ENCODE results near the gene STXBP1. TPM values are rescaled to one million over a fixed set of nuclear protein-coding genes. Genes with fewer than 3 reads are reported as not detected.

The STXBP1 gene
- total RNA-seq, 1 donor from 2014 or later = 26.5 TPM

GRCh38 chr9:127692071-127692470 lies 80.0 kb downstream of the STXBP1 start:
- Mint-ChIP-seq H3K4me1 (no peaks in the 10 kb centered on the region), H3K36me3 (ENCODE audit: low read depth) (no peaks in the 10 kb centered on the region), H3K4me3 (no peak overlapping the region), H3K9me3 (no peaks in the 10 kb centered on the region), H3K27me3 (no peaks in the 10 kb centered on the region), H3K27ac (no peak overlapping the region)
- DNase-seq = no peak
- intact Hi-C loops (cut with micrococcal nuclease) = no loop called here

- DNase-seq = no peak
- no peaks in the 10 kb centered on the region for H3K36me3 Mint-ChIP-seq (ENCODE audit: low read depth)
- intact Hi-C loops (cut with micrococcal nuclease) = no loop called here
- no peak overlapping the region for H3K4me3 Mint-ChIP-seq
- H3K4me1 Mint-ChIP-seq = no peaks in the 10 kb centered on the region
- no peaks in the 10 kb centered on the region for H3K9me3 Mint-ChIP-seq
- no peaks in the 10 kb centered on the region for H3K27me3 Mint-ChIP-seq
- H3K27ac Mint-ChIP-seq = no peak overlapping the region
Observed at GRCh38 chr9:127693143-127693542, 81.1 kb downstream of the STXBP1 start.

GRCh38 chr9:127693697-127694096 lies 81.6 kb downstream of the STXBP1 start:
- H3K27ac Mint-ChIP-seq = no peak overlapping the region
- no peaks in the 10 kb centered on the region for H3K27me3 Mint-ChIP-seq
- H3K4me3 Mint-ChIP-seq = no peak overlapping the region
- no peaks in the 10 kb centered on the region for H3K4me1 Mint-ChIP-seq
- intact Hi-C loops (cut with micrococcal nuclease) = no loop called here
- H3K36me3 Mint-ChIP-seq (ENCODE audit: low read depth) = no peaks in the 10 kb centered on the region
- H3K9me3 Mint-ChIP-seq = no peaks in the 10 kb centered on the region
- no peak for DNase-seq

GRCh38 chr9:127694890-127695720 lies 83.0 kb downstream of the STXBP1 start:
- no peak for DNase-seq
- no peaks in the 10 kb centered on the region for H3K9me3 Mint-ChIP-seq
- no peaks in the 10 kb centered on the region for H3K27me3 Mint-ChIP-seq
- no peak overlapping the region for H3K4me3 Mint-ChIP-seq
- intact Hi-C loops (cut with micrococcal nuclease) = no loop called here
- H3K36me3 Mint-ChIP-seq (ENCODE audit: low read depth) = no peaks in the 10 kb centered on the region
- H3K27ac Mint-ChIP-seq = no peak overlapping the region
- H3K4me1 Mint-ChIP-seq = peaks cover 5% of the 10 kb centered on the region

- Mint-ChIP-seq H3K4me1 (peaks cover 5% of the 10 kb centered on the region), H3K4me3 (no peak overlapping the region), H3K27ac (no peak overlapping the region), H3K27me3 (no peaks in the 10 kb centered on the region), H3K9me3 (no peaks in the 10 kb centered on the region), H3K36me3 (ENCODE audit: low read depth) (no peaks in the 10 kb centered on the region)
- intact Hi-C loops (cut with micrococcal nuclease) = no loop called here
- no peak for DNase-seq
Observed at GRCh38 chr9:127697575-127697974, 85.5 kb downstream of the STXBP1 start.

- DNase-seq = no peak
- Mint-ChIP-seq H3K36me3 (ENCODE audit: low read depth) (no peaks in the 10 kb centered on the region), H3K9me3 (no peaks in the 10 kb centered on the region), H3K4me1 (peaks cover 7% of the 10 kb centered on the region), H3K4me3 (peak overlapping the region; percentile 34), H3K27me3 (no peaks in the 10 kb centered on the region), H3K27ac (no peak overlapping the region)
- intact Hi-C loops (cut with micrococcal nuclease) = no loop called here
Observed at GRCh38 chr9:127698386-127698785, 86.3 kb downstream of the STXBP1 start.

- intact Hi-C loops (cut with micrococcal nuclease) = loop anchor here (1.0 kb wide), 1 partner anchor 16 kb away; the partner anchor contains the start of gene PTRH1
- Mint-ChIP-seq H3K36me3 (ENCODE audit: low read depth) (no peaks in the 10 kb centered on the region), H3K4me1 (peaks cover 7% of the 10 kb centered on the region), H3K27me3 (no peaks in the 10 kb centered on the region), H3K4me3 (peak overlapping the region; percentile 71), H3K9me3 (no peaks in the 10 kb centered on the region), H3K27ac (peak overlapping the region; percentile 69)
- DNase-seq = peak; percentile 95
Observed at GRCh38 chr9:127698985-127699670, 87.1 kb downstream of the STXBP1 start.

- Mint-ChIP-seq H3K4me3 (peak overlapping the region; percentile 4), H3K4me1 (peaks cover 7% of the 10 kb centered on the region), H3K27ac (no peak overlapping the region), H3K27me3 (no peaks in the 10 kb centered on the region), H3K36me3 (ENCODE audit: low read depth) (no peaks in the 10 kb centered on the region), H3K9me3 (no peaks in the 10 kb centered on the region)
- intact Hi-C loops (cut with micrococcal nuclease) = no loop called here
- DNase-seq = no peak
Observed at GRCh38 chr9:127700140-127700539, 88.1 kb downstream of the STXBP1 start.

GRCh38 chr9:127700594-127701255 lies 88.6 kb downstream of the STXBP1 start:
- no peak for DNase-seq
- H3K4me1 Mint-ChIP-seq = peaks cover 7% of the 10 kb centered on the region
- no peak overlapping the region for H3K27ac Mint-ChIP-seq
- H3K4me3 Mint-ChIP-seq = peak overlapping the region; percentile 4
- intact Hi-C loops (cut with micrococcal nuclease) = no loop called here
- H3K36me3 Mint-ChIP-seq (ENCODE audit: low read depth) = no peaks in the 10 kb centered on the region
- no peaks in the 10 kb centered on the region for H3K9me3 Mint-ChIP-seq
- no peaks in the 10 kb centered on the region for H3K27me3 Mint-ChIP-seq

GRCh38 chr9:127703289-127703946 lies 91.3 kb downstream of the STXBP1 start:
- no peaks in the 10 kb centered on the region for H3K27me3 Mint-ChIP-seq
- H3K9me3 Mint-ChIP-seq = no peaks in the 10 kb centered on the region

GRCh38 chr9:127705577-127706379 lies 93.7 kb downstream of the STXBP1 start:
- Mint-ChIP-seq H3K4me3 (no peak overlapping the region), H3K9me3 (no peaks in the 10 kb centered on the region), H3K36me3 (ENCODE audit: low read depth) (no peaks in the 10 kb centered on the region), H3K27me3 (no peaks in the 10 kb centered on the region), H3K4me1 (peaks cover 10% of the 10 kb centered on the region), H3K27ac (no peak overlapping the region)
- intact Hi-C loops (cut with micrococcal nuclease) = no loop called here
- DNase-seq = no peak

More at GRCh38 chr9:127703289-127703946, 91.3 kb downstream of the STXBP1 start:
- no peak overlapping the region for H3K4me3 Mint-ChIP-seq
- peak overlapping the region; percentile 39 for H3K27ac Mint-ChIP-seq
- H3K4me1 Mint-ChIP-seq = peaks cover 12% of the 10 kb centered on the region
- no peak for DNase-seq
- H3K36me3 Mint-ChIP-seq (ENCODE audit: low read depth) = no peaks in the 10 kb centered on the region
- intact Hi-C loops (cut with micrococcal nuclease) = no loop called here

- H3K27ac Mint-ChIP-seq = no peak within 1 kb of the TSS
- H3K4me3 Mint-ChIP-seq = no peak within 1 kb of the TSS
Observed at GRCh38 chr9:127706836-127707241, 94.8 kb downstream of the STXBP1 start, which contains the start of gene CFAP157. Gene CFAP157, plus strand, starts transcription at chr9:127706988. Its CDS starts 44 bp downstream, at chr9:127707032.

GRCh38 chr9:127707766-127708165 lies 95.7 kb downstream of the STXBP1 start:
- intact Hi-C loops (cut with micrococcal nuclease) = no loop called here

More at GRCh38 chr9:127706836-127707241, 94.8 kb downstream of the STXBP1 start, which contains the start of gene CFAP157:
- Mint-ChIP-seq H3K27me3 (no peaks in the 10 kb centered on the region), H3K9me3 (no peaks in the 10 kb centered on the region), H3K4me1 (peaks cover 17% of the 10 kb centered on the region), H3K36me3 (ENCODE audit: low read depth) (no peaks in the 10 kb centered on the region)
- intact Hi-C loops (cut with micrococcal nuclease) = no loop called here
- DNase-seq = no peak

More at GRCh38 chr9:127707766-127708165, 95.7 kb downstream of the STXBP1 start:
- Mint-ChIP-seq H3K27me3 (no peaks in the 10 kb centered on the region), H3K27ac (no peak overlapping the region), H3K36me3 (ENCODE audit: low read depth) (no peaks in the 10 kb centered on the region), H3K4me1 (peaks cover 17% of the 10 kb centered on the region), H3K9me3 (no peaks in the 10 kb centered on the region), H3K4me3 (no peak overlapping the region)
- peak; percentile 72 for DNase-seq
